HepG2 (cell line): ENCODE data around the gene CCDC136. TPM values are rescaled to one million over a fixed set of nuclear protein-coding genes. Genes with fewer than 3 reads are reported as not detected.

Experiments used
- ATAC-seq: fragments of 200-7000 bp; cut with Tn5 transposase; 3 replicates; pipeline ENCODE4 v1.9.1; 2020; ENCODE audit warnings: mild to moderate bottlenecking, moderate library complexity
- BruUV-seq: library from RNA; stranded (reverse); fragments of 400-500 nt; replicated peaks from 2 replicates; lab custom pipeline; 2021; lab: Mats Ljungman, UMichigan
- CTCF ChIA-PET: fragments of 300-600 bp; formaldehyde crosslinking; extraction: SDS; loops from one replicate; lab custom pipeline; 2021; ENCODE audit warnings: low total read pairs, inconsistent platforms, low intra/inter-chr PET ratio; lab: Yijun Ruan, JAX
- POLR2A ChIA-PET: fragments of 350-600 bp; sonication (Branson Sonifier 250); formaldehyde crosslinking; loops from one replicate; lab custom pipeline; 2020; ENCODE audit warnings: antibody characterized with exemption, inconsistent platforms; lab: Yijun Ruan, JAX
- DNase-seq: peaks from one replicate; pipeline ENCODE4 v3.0.0-alpha.2; 2015; ENCODE audit warnings: low spot score
- FAIRE-seq: peaks from 3 replicates; lab custom pipeline; 2011; peaks lifted over from hg19 to GRCh38; lab: Jason Lieb, UNC
- H2AFZ ChIP-seq: one replicate; pipeline ENCODE4 v1.6.1; 2011; ENCODE audit warnings: low read length, inconsistent platforms
- H3K27ac ChIP-seq: fragments of 300-600 bp; 3 replicates; pipeline ENCODE4 v1.8.0; 2011; ENCODE audit warnings: mixed run types, mild to moderate bottlenecking, mixed read lengths, low read length, inconsistent platforms; ENCODE audit not compliant: insufficient read depth; ENCODE audit errors: extremely low read length
- H3K27me3 ChIP-seq, 2 experiments: fragments of 200-600 bp in 1 of 2; 2 replicates in 1 of 2; 3 replicates in 1 of 2; pipeline versions ENCODE4 v1.6.0 to v1.8.0; 2011; ENCODE audit warnings: low read length in 2 of 2, mild to moderate bottlenecking in 2 of 2, moderate library complexity in 2 of 2, inconsistent platforms in 1 of 2; ENCODE audit not compliant: insufficient read depth in 2 of 2, control insufficient read depth in 1 of 2
- H3K36me3 ChIP-seq, 2 experiments: fragments of 200-600 bp in 1 of 2; replicated peaks in 1 of 2; 2 replicates in 1 of 2; 3 replicates in 1 of 2; pipeline versions ENCODE4 v1.5.1 to v1.8.0; 2011; ENCODE audit warnings: low read length in 2 of 2, inconsistent platforms in 1 of 2; ENCODE audit not compliant: insufficient read depth in 2 of 2, control insufficient read depth in 1 of 2
- H3K4me1 ChIP-seq: 2 replicates; pipeline ENCODE4 v1.5.1; 2012; ENCODE audit warnings: low read length, inconsistent platforms; ENCODE audit not compliant: insufficient read depth
- H3K4me2 ChIP-seq: 2 replicates; pipeline ENCODE4 v1.6.0; 2011; ENCODE audit warnings: low read depth, low read length, inconsistent platforms
- H3K4me3 ChIP-seq, 3 experiments: fragments of 200-600 bp in 1 of 3; sonication (generic), shearing (Covaris generic) in 1 of 3; replicated peaks in 1 of 3; 2 replicates each; pipeline ENCODE4 v1.5.1; 2011 to 2016; ENCODE audit warnings: low read length in 3 of 3, inconsistent platforms in 2 of 3, low read depth in 2 of 3, mild to moderate bottlenecking in 2 of 3, control low read depth in 1 of 3, mixed read lengths in 1 of 3; ENCODE audit not compliant: insufficient read depth in 1 of 3
- H3K79me2 ChIP-seq: one replicate; pipeline ENCODE4 v1.6.1; 2011; ENCODE audit warnings: low read length, inconsistent platforms; ENCODE audit not compliant: insufficient read depth
- H3K9ac ChIP-seq: 2 replicates; pipeline ENCODE4 v1.6.0; 2011; ENCODE audit warnings: mild to moderate bottlenecking, low read depth, low read length, inconsistent platforms; ENCODE audit not compliant: insufficient read depth
- H3K9me3 ChIP-seq: 2 replicates; pipeline ENCODE4 v1.5.1; 2012; ENCODE audit warnings: mild to moderate bottlenecking, low read length
- H4K20me1 ChIP-seq: 2 replicates; pipeline ENCODE4 v1.6.0; 2011; ENCODE audit warnings: inconsistent platforms, mild to moderate bottlenecking, low read length, moderate library complexity; ENCODE audit not compliant: insufficient read depth
- KDM1A ChIP-seq: IDR thresholded peaks from 2 replicates; pipeline ENCODE4 v1.6.1; 2016; ENCODE audit warnings: missing compliant biosample characterization
- WGBS: methylation state at CpG from one replicate; pipeline ENCODE4 v1.1.6; 2017; ENCODE audit warnings: low lambda C conversion rate; 5-methylcytosine and 5-hydroxymethylcytosine counted together
- in situ Hi-C: cut with HindIII; loops from 2 replicates; pipeline ENCODE4 v1.10.0; 2017; ENCODE audit warnings: low pct_unique_long_range_greater_than_20kb; ENCODE audit not compliant: extremely low pct_ligation_motif_present
- intact Hi-C: fragments of 100-400 bp; cut with micrococcal nuclease; formaldehyde crosslinking; loops from one replicate; pipeline ENCODE4 v1.10.0; 2022; ENCODE audit not compliant: unreplicated experiment
- polyA plus RNA-seq, 8 experiments: library from polyadenylated mRNA; depleted of rRNA in 3 of 8; stranded (reverse) in 7 of 8; unstranded in 1 of 8; fragments of >200 nt; fragmentation: Illumina TruSeq in 4 of 8; extraction: Trizol in 4 of 8; gene quantifications; 2 replicates each; pipeline versions ENCODE4 v1.2.1 to v1.2.3, GENCODE V29; 2011 to 2016; ENCODE audit warnings: low read depth in 4 of 8, missing spikeins in 1 of 8, mixed read lengths in 1 of 8; ENCODE audit not compliant: insufficient read depth in 1 of 8
- total RNA-seq, 5 experiments: library from RNA; depleted of rRNA; stranded (reverse); fragments of >200 nt; fragmentation: Illumina TruSeq; extraction: Trizol; gene quantifications; 2 replicates each; pipeline ENCODE4 v1.2.3, GENCODE V29; 2016; ENCODE audit warnings: low read depth in 1 of 5
- TF ChIP-seq, protein P1 (sequence below): sonication (generic); formaldehyde crosslinking; conservative IDR thresholded peaks from 2 replicates; pipeline ENCODE4 v1.4.0; 2020; ENCODE audit warnings: missing genetic modification reagents

The CCDC136 gene
- total and polyA plus RNA-seq, 2 of the 13 experiments (the other 11 are each of a cell fraction or from before 2014, with no cell fraction given) = 0.04 to 0.38 TPM

- no peaks in the 10 kb centered on the region for H3K36me3 ChIP-seq
- in situ Hi-C loops (no loop called here), intact Hi-C loops (no loop called here)
- no peak within 1 kb of the TSS for H3K4me3 ChIP-seq
- no TSS peak for BruUV-seq
- TF ChIP-seq, protein P1, sequence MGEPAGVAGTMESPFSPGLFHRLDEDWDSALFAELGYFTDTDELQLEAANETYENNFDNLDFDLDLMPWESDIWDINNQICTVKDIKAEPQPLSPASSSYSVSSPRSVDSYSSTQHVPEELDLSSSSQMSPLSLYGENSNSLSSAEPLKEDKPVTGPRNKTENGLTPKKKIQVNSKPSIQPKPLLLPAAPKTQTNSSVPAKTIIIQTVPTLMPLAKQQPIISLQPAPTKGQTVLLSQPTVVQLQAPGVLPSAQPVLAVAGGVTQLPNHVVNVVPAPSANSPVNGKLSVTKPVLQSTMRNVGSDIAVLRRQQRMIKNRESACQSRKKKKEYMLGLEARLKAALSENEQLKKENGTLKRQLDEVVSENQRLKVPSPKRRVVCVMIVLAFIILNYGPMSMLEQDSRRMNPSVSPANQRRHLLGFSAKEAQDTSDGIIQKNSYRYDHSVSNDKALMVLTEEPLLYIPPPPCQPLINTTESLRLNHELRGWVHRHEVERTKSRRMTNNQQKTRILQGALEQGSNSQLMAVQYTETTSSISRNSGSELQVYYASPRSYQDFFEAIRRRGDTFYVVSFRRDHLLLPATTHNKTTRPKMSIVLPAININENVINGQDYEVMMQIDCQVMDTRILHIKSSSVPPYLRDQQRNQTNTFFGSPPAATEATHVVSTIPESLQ (CRISPR knock-in tag) = no peak
- no peak for TF ChIP-seq KDM1A (CRISPR knock-in tag)
- 94% methylated on average over 80 of the region's 109 CpGs for WGBS
- H3K4me2 ChIP-seq = no peak within 1 kb of the TSS
- peaks cover 3 to 25% of the 10 kb centered on the region in 2 experiments; a peak in 4 of 5 replicates for H3K27me3 ChIP-seq
- H3K27ac ChIP-seq = no peak within 1 kb of the TSS
- no peak within 1 kb of the TSS for H3K9ac ChIP-seq
- H3K9me3 ChIP-seq = no peaks in the 10 kb centered on the region
- H3K4me1 ChIP-seq = peaks cover 42% of the 10 kb centered on the region
- no peaks in the 10 kb centered on the region for H3K79me2 ChIP-seq
- no peaks in the 10 kb centered on the region for H4K20me1 ChIP-seq
- ChIA-PET CTCF (no interaction called here), POLR2A (no interaction called here)
- DNase-seq = no peak
- no peak for FAIRE-seq
- no peak for ATAC-seq
- no peak within 1 kb of the TSS for H2AFZ ChIP-seq
Observed at GRCh38 chr7:128830231-128831177, 38.7 kb downstream of the CCDC136 start, which contains the start of gene FLNC. Gene FLNC (plus strand): TSS chr7:128830406. CDS start chr7:128830638, 232 bp downstream.
